Stimulated activated memory B cell treated with anti-CD40 and anti-IgM and Interleukin-4, amounts not matched to agents 10 μg/mL and 1 μg/mL and 100 μg/mL, for 72 hours (primary cell): ENCODE results near the gene SF3A2.
A peak's percentile ranks its signal among the peaks of the same experiment; 100 is the strongest.

Experiments used
- ATAC-seq: fragments of 150-1000 bp; cut with Tn5 transposase; 2 replicates; pipeline ENCODE4 v1.10.0; 2021
- H3K27ac Mint-ChIP-seq: one replicate; pipeline ENCODE4 v1.8.0; 2022; ENCODE audit warnings: mild to moderate bottlenecking, mixed read lengths
- H3K27me3 Mint-ChIP-seq: one replicate; pipeline ENCODE4 v1.8.0; 2022; ENCODE audit warnings: mixed read lengths
- H3K36me3 Mint-ChIP-seq: one replicate; pipeline ENCODE4 v1.8.0; 2022; ENCODE audit warnings: mixed read lengths
- H3K4me1 Mint-ChIP-seq: one replicate; pipeline ENCODE4 v1.8.0; 2022; ENCODE audit warnings: mixed read lengths
- H3K4me3 Mint-ChIP-seq: one replicate; pipeline ENCODE4 v1.8.0; 2022; ENCODE audit warnings: mild to moderate bottlenecking, moderate library complexity, mixed read lengths
- H3K9me3 Mint-ChIP-seq: one replicate; pipeline ENCODE4 v1.8.0; 2022; ENCODE audit warnings: mixed read lengths

The SF3A2 gene

GRCh38 chr19:2216361-2217225 is 20.0 kb upstream of the SF3A2 start:
- H3K27me3 Mint-ChIP-seq, result no peaks in the 10 kb centered on the region
- H3K4me3 Mint-ChIP-seq, result no peak overlapping the region
- peaks cover 76% of the 10 kb centered on the region for H3K36me3 Mint-ChIP-seq
- H3K27ac Mint-ChIP-seq, result peak overlapping the region; percentile 78
- H3K4me1 Mint-ChIP-seq, result peaks cover 43% of the 10 kb centered on the region
- no peaks in the 10 kb centered on the region for H3K9me3 Mint-ChIP-seq
- no peak for ATAC-seq

- H3K27ac Mint-ChIP-seq, result no peak overlapping the region
- no peaks in the 10 kb centered on the region for H3K9me3 Mint-ChIP-seq
- no peak for ATAC-seq
- no peaks in the 10 kb centered on the region for H3K27me3 Mint-ChIP-seq
- H3K4me1 Mint-ChIP-seq, result peaks cover 52% of the 10 kb centered on the region
- H3K36me3 Mint-ChIP-seq, result peaks cover 76% of the 10 kb centered on the region
- no peak overlapping the region for H3K4me3 Mint-ChIP-seq
Observed at GRCh38 chr19:2217591-2217990, 19.0 kb upstream of the SF3A2 start.

- Mint-ChIP-seq H3K27me3 (no peaks in the 10 kb centered on the region), H3K27ac (no peak overlapping the region), H3K36me3 (peaks cover 80% of the 10 kb centered on the region), H3K4me3 (no peak overlapping the region), H3K9me3 (no peaks in the 10 kb centered on the region), H3K4me1 (peaks cover 61% of the 10 kb centered on the region)
- ATAC-seq, result no peak
Observed at GRCh38 chr19:2219726-2220125, 16.9 kb upstream of the SF3A2 start.

GRCh38 chr19:2221250-2221831 is 15.3 kb upstream of the SF3A2 start:
- Mint-ChIP-seq H3K4me3 (no peak overlapping the region), H3K27me3 (no peaks in the 10 kb centered on the region), H3K4me1 (peaks cover 58% of the 10 kb centered on the region), H3K9me3 (no peaks in the 10 kb centered on the region), H3K27ac (no peak overlapping the region), H3K36me3 (peaks cover 80% of the 10 kb centered on the region)
- no peak for ATAC-seq

GRCh38 chr19:2221918-2222317 is 14.7 kb upstream of the SF3A2 start:
- ATAC-seq, result no peak
- no peaks in the 10 kb centered on the region for H3K9me3 Mint-ChIP-seq

GRCh38 chr19:2223391-2223790 is 13.2 kb upstream of the SF3A2 start:
- Mint-ChIP-seq H3K4me3 (no peak overlapping the region), H3K27me3 (no peaks in the 10 kb centered on the region), H3K9me3 (no peaks in the 10 kb centered on the region), H3K36me3 (peaks cover 78% of the 10 kb centered on the region), H3K27ac (peak overlapping the region; percentile 94), H3K4me1 (peaks cover 67% of the 10 kb centered on the region)
- peak; percentile 6 for ATAC-seq

More at GRCh38 chr19:2221918-2222317, 14.7 kb upstream of the SF3A2 start:
- peak overlapping the region; percentile 94 for H3K27ac Mint-ChIP-seq
- H3K27me3 Mint-ChIP-seq, result no peaks in the 10 kb centered on the region
- H3K4me3 Mint-ChIP-seq, result no peak overlapping the region
- H3K36me3 Mint-ChIP-seq, result peaks cover 75% of the 10 kb centered on the region
- H3K4me1 Mint-ChIP-seq, result peaks cover 58% of the 10 kb centered on the region

GRCh38 chr19:2223959-2224358 is 12.7 kb upstream of the SF3A2 start:
- peak; percentile 91 for ATAC-seq
- peak overlapping the region; percentile 70 for H3K4me3 Mint-ChIP-seq
- peak overlapping the region; percentile 94 for H3K27ac Mint-ChIP-seq

GRCh38 chr19:2224754-2225349 is 11.8 kb upstream of the SF3A2 start:
- H3K36me3 Mint-ChIP-seq, result peaks cover 70% of the 10 kb centered on the region
- H3K4me3 Mint-ChIP-seq, result no peak overlapping the region
- no peaks in the 10 kb centered on the region for H3K27me3 Mint-ChIP-seq
- no peak for ATAC-seq
- peak overlapping the region; percentile 94 for H3K27ac Mint-ChIP-seq
- peaks cover 81% of the 10 kb centered on the region for H3K4me1 Mint-ChIP-seq
- H3K9me3 Mint-ChIP-seq, result no peaks in the 10 kb centered on the region

More at GRCh38 chr19:2223959-2224358, 12.7 kb upstream of the SF3A2 start:
- Mint-ChIP-seq H3K4me1 (peaks cover 73% of the 10 kb centered on the region), H3K36me3 (peaks cover 77% of the 10 kb centered on the region), H3K9me3 (no peaks in the 10 kb centered on the region), H3K27me3 (no peaks in the 10 kb centered on the region)

- no peak for ATAC-seq
- Mint-ChIP-seq H3K9me3 (no peaks in the 10 kb centered on the region), H3K27me3 (no peaks in the 10 kb centered on the region), H3K4me3 (no peak overlapping the region), H3K36me3 (peaks cover 68% of the 10 kb centered on the region), H3K27ac (peak overlapping the region; percentile 94), H3K4me1 (peaks cover 78% of the 10 kb centered on the region)
Observed at GRCh38 chr19:2225415-2226050, 11.1 kb upstream of the SF3A2 start.

- peaks cover 63% of the 10 kb centered on the region for H3K36me3 Mint-ChIP-seq
- H3K27me3 Mint-ChIP-seq, result no peaks in the 10 kb centered on the region
- peak overlapping the region; percentile 94 for H3K27ac Mint-ChIP-seq
- H3K9me3 Mint-ChIP-seq, result no peaks in the 10 kb centered on the region
- H3K4me1 Mint-ChIP-seq, result peaks cover 71% of the 10 kb centered on the region
- H3K4me3 Mint-ChIP-seq, result no peak overlapping the region
- no peak for ATAC-seq
Observed at GRCh38 chr19:2226051-2226839, 10.4 kb upstream of the SF3A2 start.

GRCh38 chr19:2226840-2227360 is 9.7 kb upstream of the SF3A2 start:
- Mint-ChIP-seq H3K27ac (peak overlapping the region; percentile 78), H3K9me3 (no peaks in the 10 kb centered on the region), H3K4me1 (peaks cover 68% of the 10 kb centered on the region), H3K36me3 (peaks cover 62% of the 10 kb centered on the region), H3K27me3 (no peaks in the 10 kb centered on the region), H3K4me3 (peak overlapping the region; percentile 39)
- ATAC-seq, result no peak

- H3K9me3 Mint-ChIP-seq, result no peaks in the 10 kb centered on the region
- peaks cover 61% of the 10 kb centered on the region for H3K36me3 Mint-ChIP-seq
- H3K27ac Mint-ChIP-seq, result peak overlapping the region; percentile 78
- peaks cover 66% of the 10 kb centered on the region for H3K4me1 Mint-ChIP-seq
- peak; percentile 72 for ATAC-seq
- H3K27me3 Mint-ChIP-seq, result no peaks in the 10 kb centered on the region
- H3K4me3 Mint-ChIP-seq, result peak overlapping the region; percentile 65
Observed at GRCh38 chr19:2227415-2228156, 9.0 kb upstream of the SF3A2 start.

GRCh38 chr19:2228157-2229030 is 8.2 kb upstream of the SF3A2 start:
- Mint-ChIP-seq H3K4me1 (peaks cover 67% of the 10 kb centered on the region), H3K27me3 (no peaks in the 10 kb centered on the region), H3K9me3 (no peaks in the 10 kb centered on the region), H3K36me3 (peaks cover 63% of the 10 kb centered on the region), H3K27ac (peak overlapping the region; percentile 78), H3K4me3 (peak overlapping the region; percentile 65)
- peak; percentile 5 for ATAC-seq
